CD4-positive, alpha-beta T cell treated with Interleukin-17A for 1 hour (primary cell): Measurements from ENCODE around the gene SYT9.

Experiments used
- DNase-seq: peaks from one replicate; pipeline ENCODE4 v3.0.0-alpha.2; 2020

SYT9 gene

GRCh38 chr11:7480113-7480512 lies 228.4 kb downstream of the SYT9 start:
- no peak for DNase-seq

GRCh38 chr11:7484131-7484530 lies 232.4 kb downstream of the SYT9 start:
- no peak for DNase-seq

GRCh38 chr11:7484645-7485044 lies 232.9 kb downstream of the SYT9 start:
- DNase-seq, result no peak

- no peak for DNase-seq
Observed at GRCh38 chr11:7485186-7486097, 233.7 kb downstream of the SYT9 start, which contains the start of gene OLFML1. Gene OLFML1 (plus strand): TSS chr11:7485506. CDS start chr11:7485876, 370 bp downstream.

- no peak for DNase-seq
Observed at GRCh38 chr11:7486098-7486780, 234.5 kb downstream of the SYT9 start.

GRCh38 chr11:7486781-7487140 lies 235.1 kb downstream of the SYT9 start:
- DNase-seq, result no peak

GRCh38 chr11:7487360-7487759 lies 235.7 kb downstream of the SYT9 start:
- no peak for DNase-seq

- DNase-seq, result no peak
Observed at GRCh38 chr11:7488681-7489080, 237.0 kb downstream of the SYT9 start.

GRCh38 chr11:7489376-7489775 lies 237.7 kb downstream of the SYT9 start:
- no peak for DNase-seq

- DNase-seq, result no peak
Observed at GRCh38 chr11:7490054-7490453, 238.3 kb downstream of the SYT9 start.

- DNase-seq, result no peak
Observed at GRCh38 chr11:7490535-7490934, 238.8 kb downstream of the SYT9 start.

- no peak for DNase-seq
Observed at GRCh38 chr11:7492253-7492652, 240.5 kb downstream of the SYT9 start.

- no peak for DNase-seq
Observed at GRCh38 chr11:7493670-7494069, 242.0 kb downstream of the SYT9 start.

- DNase-seq, result no peak
Observed at GRCh38 chr11:7494086-7494745, 242.5 kb downstream of the SYT9 start.

- peak; percentile 5 for DNase-seq
Observed at GRCh38 chr11:7495882-7496551, 244.3 kb downstream of the SYT9 start.

- no peak for DNase-seq
Observed at GRCh38 chr11:7498193-7498592, 246.5 kb downstream of the SYT9 start.

- no peak for DNase-seq
Observed at GRCh38 chr11:7499081-7499480, 247.4 kb downstream of the SYT9 start.

GRCh38 chr11:7500251-7500650 lies 248.5 kb downstream of the SYT9 start:
- no peak for DNase-seq

GRCh38 chr11:7501251-7501650 lies 249.5 kb downstream of the SYT9 start:
- no peak for DNase-seq

- DNase-seq, result no peak
Observed at GRCh38 chr11:7501894-7502293, 250.2 kb downstream of the SYT9 start.

- no peak for DNase-seq
Observed at GRCh38 chr11:7506243-7506642, 254.5 kb downstream of the SYT9 start.

GRCh38 chr11:7508087-7508486 lies 256.4 kb downstream of the SYT9 start:
- no peak for DNase-seq

GRCh38 chr11:7509966-7510365 lies 258.3 kb downstream of the SYT9 start:
- DNase-seq, result no peak
